ENCODE data around the gene PCBP3. TPM values are rescaled to one million over a fixed set of nuclear protein-coding genes. Genes with fewer than 3 reads are reported as not detected.

Gene PCBP3
- total RNA-seq = not detected in 2 replicates

GRCh38 chr21:45643021-45643980, at the start of gene PCBP3:
Gene PCBP3, plus strand, starts transcription at chr21:45643725. Its CDS starts 206,361 bp downstream, at chr21:45850086.

GRCh38 chr21:45981151-45982091, 337.9 kb downstream of the PCBP3 start, which contains the start of gene COL6A1:
Gene COL6A1, plus strand, starts transcription at chr21:45981770. Its CDS starts 81 bp downstream, at chr21:45981851.

Other genes starting within 250 kb of the PCBP3 start
- 390 and 404 TPM in 2 replicates for gene COL18A1, start 238.6 kb upstream of the PCBP3 start, total RNA-seq
- gene SLC19A1, start 101.3 kb upstream of the PCBP3 start, total RNA-seq = 24.4 and 34.7 TPM in 2 replicates

Data from mammary microvascular endothelial cell (primary cell).